Uterus (tissue), 4 donors: ENCODE results near the gene RIPOR3. TPM values are rescaled to one million over a fixed set of nuclear protein-coding genes. Genes with fewer than 3 reads are reported as not detected.

Experiments
- DNase-seq, 2 donors: peaks; one replicate each; pipeline ENCODE4 v3.0.0-alpha.2; 2019 to 2020
- H3K27ac ChIP-seq, 2 donors: fragments of 200-600 bp; sonication (generic); 1 replicate in 1 of 2; 2 replicates in 1 of 2; pipeline ENCODE4 v1.5.1; 2016 to 2018
- H3K27me3 ChIP-seq, 2 donors: fragments of 200-600 bp; sonication (generic); one replicate each; pipeline ENCODE4 v1.5.1; 2018 to 2019; ENCODE audit warnings: control low read depth in 1 of 2
- H3K36me3 ChIP-seq, 2 donors: fragments of 200-600 bp; sonication (generic); one replicate each; pipeline ENCODE4 v1.5.1; 2019; ENCODE audit warnings: control low read depth in 1 of 2
- H3K4me1 ChIP-seq, 2 donors: fragments of 200-600 bp; sonication (generic); one replicate each; pipeline ENCODE4 v1.5.1; 2018 to 2019; ENCODE audit warnings: control low read depth in 1 of 2
- H3K4me3 ChIP-seq, 2 donors: fragments of 200-600 bp; sonication (generic); 1 replicate in 1 of 2; 2 replicates in 1 of 2; pipeline ENCODE4 v1.5.1; 2018 to 2019; ENCODE audit warnings: mild to moderate bottlenecking in 1 of 2
- H3K9me3 ChIP-seq, 2 donors: fragments of 200-600 bp; sonication (generic); one replicate each; pipeline ENCODE4 v1.5.1; 2019; ENCODE audit warnings: control low read depth in 1 of 2
- CTCF ChIP-seq, 4 experiments: fragments of 200-600 bp in 2 of 4; fragments of 450-650 bp in 2 of 4; sonication (generic) in 2 of 4; IDR thresholded peaks; one replicate each; pipeline ENCODE4 v1.5.1; 2016 to 2019; ENCODE audit warnings: antibody characterized with exemption in 4 of 4, mild to moderate bottlenecking in 2 of 4, moderate library complexity in 1 of 4
- POLR2A ChIP-seq, 2 donors: fragments of 450-650 bp; IDR thresholded peaks; one replicate each; pipeline ENCODE4 v1.6.1; 2016; ENCODE audit warnings: antibody characterized with exemption in 2 of 2, mild to moderate bottlenecking in 1 of 2, moderate library complexity in 1 of 2
- intact Hi-C: fragments of 100-400 bp; cut with DNase I; formaldehyde crosslinking; loops from one replicate; pipeline ENCODE4 v1.15.1; 2023; ENCODE audit warnings: low total_unique reads
- total RNA-seq, 4 donors: library from RNA; depleted of rRNA in 3 of 4; stranded (reverse); fragments of >200 nt in 3 of 4; gene quantifications; one replicate each; pipeline versions ENCODE4 v1.1.0 to v1.2.4, GENCODE V29; 2014 to 2023
- donor health status: DM: yes; HTN: yes; CAD: no.

Gene RIPOR3
- total RNA-seq, 4 donors from 2014 or later, result 9.1 to 85.4 (median 17.8) TPM

GRCh38 chr20:50561379-50562078 is 129.8 kb downstream of the RIPOR3 start:
- H3K9me3 ChIP-seq, result no peaks in the 10 kb centered on the region
- no peaks in the 10 kb centered on the region for H3K36me3 ChIP-seq
- no peaks in the 10 kb centered on the region for H3K27me3 ChIP-seq
- H3K27ac ChIP-seq, result peak overlapping the region; percentile 69 to 86
- no peaks in the 10 kb centered on the region for H3K4me1 ChIP-seq
- TF ChIP-seq POLR2A (IDR thresholded peaks at IDR 0.05) (no peak), CTCF (IDR thresholded peaks at IDR 0.05) (no peak)
- intact Hi-C loops, result no loop called here
- peak in 1 of 2 donors; percentile 76 for DNase-seq
- no peak overlapping the region for H3K4me3 ChIP-seq

- no peaks in the 10 kb centered on the region for H3K4me1 ChIP-seq
- H3K27me3 ChIP-seq, result no peaks in the 10 kb centered on the region
- no peaks in the 10 kb centered on the region for H3K36me3 ChIP-seq
- intact Hi-C loops, result no loop called here
- DNase-seq, result no peak
- H3K4me3 ChIP-seq, result no peak overlapping the region
- TF ChIP-seq POLR2A (IDR thresholded peaks at IDR 0.05) (no peak), CTCF (IDR thresholded peaks at IDR 0.05) (no peak)
- no peaks in the 10 kb centered on the region for H3K9me3 ChIP-seq
- peak overlapping the region; percentile 69 to 86 for H3K27ac ChIP-seq
Measured at GRCh38 chr20:50560867-50561266, 130.5 kb downstream of the RIPOR3 start.

- Histone ChIP-seq H3K4me1 (no peaks in the 10 kb centered on the region), H3K27me3 (no peaks in the 10 kb centered on the region), H3K27ac (peak overlapping the region; percentile 69 to 86), H3K36me3 (no peaks in the 10 kb centered on the region), H3K4me3 (no peak overlapping the region), H3K9me3 (no peaks in the 10 kb centered on the region)
- DNase-seq, result no peak
- TF ChIP-seq POLR2A (IDR thresholded peaks at IDR 0.05) (no peak), CTCF (IDR thresholded peaks at IDR 0.05) (no peak)
- intact Hi-C loops, result no loop called here
Measured at GRCh38 chr20:50559856-50560638, 131.3 kb downstream of the RIPOR3 start.

- Histone ChIP-seq H3K4me3 (no peak overlapping the region), H3K4me1 (no peaks in the 10 kb centered on the region), H3K36me3 (no peaks in the 10 kb centered on the region), H3K9me3 (no peaks in the 10 kb centered on the region), H3K27me3 (no peaks in the 10 kb centered on the region), H3K27ac (no peak overlapping the region)
- no peak for DNase-seq
- intact Hi-C loops, result no loop called here
- no peak for TF ChIP-seq CTCF (IDR thresholded peaks at IDR 0.05)
- TF ChIP-seq POLR2A (IDR thresholded peaks at IDR 0.05), result no peak
Measured at GRCh38 chr20:50559149-50559548, 132.2 kb downstream of the RIPOR3 start.

- H3K9me3 ChIP-seq, result no peaks in the 10 kb centered on the region
- DNase-seq, result no peak
- H3K4me1 ChIP-seq, result no peaks in the 10 kb centered on the region
- no peaks in the 10 kb centered on the region for H3K27me3 ChIP-seq
- no peak overlapping the region for H3K27ac ChIP-seq
- no peak overlapping the region for H3K4me3 ChIP-seq
- TF ChIP-seq POLR2A (IDR thresholded peaks at IDR 0.05), result no peak
- no peak for TF ChIP-seq CTCF (IDR thresholded peaks at IDR 0.05)
- intact Hi-C loops, result no loop called here
- H3K36me3 ChIP-seq, result no peaks in the 10 kb centered on the region
Measured at GRCh38 chr20:50558483-50558925, 132.8 kb downstream of the RIPOR3 start.
